Heart right ventricle (tissue), 16 donors: Measurements from ENCODE around the gene PSTK. TPM values are rescaled to one million over a fixed set of nuclear protein-coding genes. Genes with fewer than 3 reads are reported as not detected.

Experiments used
- ATAC-seq, 8 donors: fragments of 200-7000 bp; cut with Tn5 transposase; one replicate each; pipeline ENCODE4 v1.9.1; 2020; ENCODE audit warnings: mild to moderate bottlenecking in 8 of 8, moderate library complexity in 8 of 8, moderate number of reproducible peaks in 1 of 8
- DNase-seq, 2 donors: peaks; one replicate each; pipeline ENCODE4 v3.0.0-alpha.2; 2020
- H3K27ac ChIP-seq, 10 donors: fragments of 200-600 bp; sonication (generic) in 2 of 10; one replicate each; pipeline versions ENCODE4 v1.5.0 to v1.8.0; 2020 to 2022; ENCODE audit warnings: mild to moderate bottlenecking in 3 of 10
- H3K27me3 ChIP-seq, 7 donors: fragments of 200-600 bp; one replicate each; pipeline ENCODE4 v1.8.0; 2021 to 2022; ENCODE audit warnings: mild to moderate bottlenecking in 2 of 7
- H3K36me3 ChIP-seq, 9 donors: fragments of 200-600 bp; sonication (generic) in 1 of 9; one replicate each; pipeline versions ENCODE4 v1.5.0 to v1.8.0; 2020 to 2022; ENCODE audit warnings: mild to moderate bottlenecking in 2 of 9
- H3K4me1 ChIP-seq, 9 donors: fragments of 200-600 bp; sonication (generic) in 1 of 9; one replicate each; pipeline versions ENCODE4 v1.5.0 to v1.8.0; 2020 to 2022; ENCODE audit warnings: mild to moderate bottlenecking in 4 of 9
- H3K4me3 ChIP-seq, 10 donors: fragments of 200-600 bp; sonication (generic) in 2 of 10; one replicate each; pipeline versions ENCODE4 v1.5.0 to v1.8.0; 2020 to 2022; ENCODE audit warnings: mild to moderate bottlenecking in 7 of 10, moderate library complexity in 2 of 10
- H3K9me3 ChIP-seq, 11 donors: fragments of 200-600 bp in 10 of 11; sonication (generic) in 2 of 11; one replicate each; pipeline versions ENCODE4 v1.5.0 to v1.8.0; 2013 to 2022; ENCODE audit warnings: mild to moderate bottlenecking in 2 of 11, control low read depth in 1 of 11, moderate library complexity in 1 of 11
- CTCF ChIP-seq, 9 donors: fragments of 200-600 bp; sonication (generic) in 2 of 9; IDR thresholded peaks; one replicate each; pipeline versions ENCODE4 v1.5.0 to v1.8.0; 2021 to 2022; ENCODE audit warnings: antibody characterized with exemption in 9 of 9, mild to moderate bottlenecking in 5 of 9, moderate library complexity in 1 of 9
- WGBS, 2 donors: extraction: QIAGEN DNeasy Blood & Tissue Kit; methylation state at CpG; one replicate each; pipeline ENCODE4 v1.1.7; 2013; ENCODE audit warnings: inconsistent platforms in 1 of 2; 5-methylcytosine and 5-hydroxymethylcytosine counted together
- intact Hi-C, 10 donors: fragments of 100-400 bp; cut with DNase I; formaldehyde crosslinking; loops; one replicate each; pipeline versions ENCODE4 v1.11.1 to v1.14.2; 2022
- polyA plus RNA-seq, 2 donors: library from polyadenylated mRNA; stranded (reverse); fragments of 200-250 nt; gene quantifications; one replicate each; pipeline ENCODE4 v1.2.3, GENCODE V29; 2013
- total RNA-seq, 10 donors: library from RNA; stranded (reverse); fragmentation: NEBNext Ultra II Directional in 3 of 10; extraction: Animal tissue kit (Norgen Biotek cat#: 25700) in 3 of 10; gene quantifications; one replicate each; pipeline versions ENCODE4 v1.2.1 to v1.2.4, GENCODE V29; 2021 to 2023
- donor health status: Arrhythmogenic right ventricular cardiomyopathy.
- donor health status: ischemic (EF 13 %, LVEDD 7.1; RV severe dilation, severe dysfunction).
- donor health status: healthy with polysubstance abuse.
- donor health status: DM: no; HTN: yes; CAD: no.
- donor health status: DM: no; HTN: no; CAD: no.
- donor health status: ischemic (EF 25% LVEDD 6.9; RV normal size, moderate dysfunction).
- donor health status: ischemic (EF 25% LVEDD 5.7; RV mildly dilated, moderate dysfunction).
- donor health status: healthy.
- donor health status: DM: yes; HTN: yes; CAD: no.
- donor health status: Ischemic cardiomyopathy.
- donor health status: ischemic (EF 35%, LVEDD 5.7; RV mildly dilated, moderate dysfunction).
- donor health status: nonischemic (EF 11% LVEDD 7.7; RV severe dilation, severe dysfunction).
- donor health status: DM: yes; HTN: yes; CAD: no.
- donor health status: PGD.
- donor health status: ischemic (EF 29% LVEDD 5.4; RV normal size, mild dysfunction).
- donor health status: nonischemic (EF 23%, LVEDD 6.1; RV moderate dilation, normal function).

PSTK gene
- total and polyA plus RNA-seq, 12 donors: 1.4 to 3.8 (median 2.2) TPM

DNA sequence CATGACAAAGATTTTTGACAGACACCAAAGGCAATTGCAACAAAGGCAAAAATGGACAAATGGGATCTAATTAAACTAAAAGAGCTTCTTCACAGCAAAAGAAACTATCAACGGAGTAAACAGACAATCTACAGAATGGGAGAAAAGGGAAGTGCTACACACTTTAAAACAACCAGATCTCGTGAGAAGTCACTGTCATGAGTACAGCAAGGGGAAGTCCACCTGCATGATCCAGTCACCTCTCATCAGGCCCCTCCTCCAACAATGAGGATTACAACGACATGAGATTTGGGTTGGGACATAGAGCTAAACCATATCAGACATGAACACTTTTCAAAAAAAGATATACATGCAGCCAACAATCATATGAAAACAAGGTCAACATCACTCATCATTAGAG, 11.5 kb upstream of the PSTK start:
- Histone ChIP-seq H3K4me3 (no peak overlapping the region), H3K27ac (no peak overlapping the region), H3K27me3 (no peaks in the 10 kb centered on the region), H3K36me3 (no peaks in the 10 kb centered on the region), H3K9me3 (peaks cover 0 to 40% (median 10%) of the 10 kb centered on the region in 11 donors), H3K4me1 (no peaks in the 10 kb centered on the region)
- no peak for TF ChIP-seq CTCF (IDR thresholded peaks at IDR 0.05)
- DNase-seq (no peak), ATAC-seq (no peak)
- intact Hi-C loops: no loop called here
- 80 to 81% methylated on average over 3 of the region's 3 CpGs for WGBS, 2 donors

DNA sequence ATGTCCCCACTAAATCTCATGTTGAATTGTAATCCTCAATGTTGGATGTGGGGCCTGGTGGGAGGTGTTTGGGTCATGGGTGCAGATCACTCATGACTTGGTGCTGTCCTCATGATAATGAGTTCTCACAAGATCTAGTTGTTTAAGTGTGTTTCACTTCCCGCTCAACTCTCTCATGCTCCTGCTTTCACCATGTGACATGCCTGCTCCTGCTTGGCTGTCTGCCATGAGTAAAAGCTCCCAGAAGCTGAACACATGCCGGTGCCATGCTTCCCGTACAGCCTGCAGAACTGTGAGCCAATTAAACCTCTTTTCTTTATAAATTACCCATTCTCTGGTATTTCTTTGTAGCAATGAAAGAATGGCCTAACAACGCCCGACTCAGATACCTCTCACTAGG, 6.2 kb upstream of the PSTK start:
- intact Hi-C loops: no loop called here
- WGBS, 2 donors: 48 to 58% methylated on average over 5 of the region's 5 CpGs
- Histone ChIP-seq H3K27ac (no peak overlapping the region), H3K36me3 (no peaks in the 10 kb centered on the region), H3K9me3 (peaks cover 0 to 5% (median 0%) of the 10 kb centered on the region in 11 donors), H3K4me3 (no peak overlapping the region), H3K4me1 (no peaks in the 10 kb centered on the region), H3K27me3 (no peaks in the 10 kb centered on the region)
- ATAC-seq (no peak), DNase-seq (no peak)
- TF ChIP-seq CTCF (IDR thresholded peaks at IDR 0.05): no peak

DNA sequence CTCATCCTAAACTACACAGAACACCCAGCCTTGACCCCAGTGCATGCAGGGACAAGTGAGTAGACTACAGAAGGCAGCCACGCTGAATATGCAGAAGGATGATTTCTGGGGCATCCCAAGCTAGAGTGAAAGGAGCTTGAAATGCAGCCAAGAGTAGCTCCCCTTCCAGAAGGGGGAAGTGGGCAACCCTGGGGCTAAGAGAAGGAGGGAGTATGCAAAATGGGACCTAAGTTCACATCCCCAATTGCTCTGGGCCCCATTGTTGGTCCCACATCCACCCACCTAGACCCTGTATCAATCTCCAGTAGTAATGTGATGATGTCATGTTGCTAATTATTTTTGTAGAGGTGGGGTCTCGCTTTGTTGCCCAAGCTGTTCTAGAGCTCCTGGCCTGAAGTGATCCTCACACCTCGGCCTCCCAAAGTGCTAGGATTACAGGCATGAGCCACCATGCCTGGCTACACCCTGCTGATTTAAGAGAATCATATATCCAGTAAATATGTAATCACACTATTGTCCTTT, 5.6 kb upstream of the PSTK start:
- Histone ChIP-seq H3K9me3 (no peaks in the 10 kb centered on the region), H3K27me3 (no peaks in the 10 kb centered on the region), H3K36me3 (no peaks in the 10 kb centered on the region), H3K4me1 (peaks cover 0 to 5% (median 3%) of the 10 kb centered on the region in 9 donors), H3K4me3 (no peak overlapping the region), H3K27ac (no peak overlapping the region)
- WGBS, 2 donors: 84 to 88% methylated on average over 3 of the region's 3 CpGs
- ATAC-seq: no peak
- TF ChIP-seq CTCF (IDR thresholded peaks at IDR 0.05): no peak
- intact Hi-C loops: no loop called here
- DNase-seq: no peak

GRCh38 chr10:122981066-122981464, 864 bp downstream of the PSTK start:
- DNase-seq (no peak), ATAC-seq (no peak)
- Histone ChIP-seq H3K27ac (peak overlapping the region in 3 of 10 donors; percentile 92 to 97 (median 94)), H3K27me3 (no peaks in the 10 kb centered on the region), H3K4me3 (peak overlapping the region in 9 of 10 donors; percentile 56 to 94 (median 80)), H3K4me1 (peaks cover 0 to 17% (median 11%) of the 10 kb centered on the region in 9 donors), H3K36me3 (peaks cover 0 to 25% (median 0%) of the 10 kb centered on the region in 9 donors), H3K9me3 (no peaks in the 10 kb centered on the region)
- 26 to 39% methylated on average over 4 of the region's 4 CpGs for WGBS, 2 donors
- TF ChIP-seq CTCF (IDR thresholded peaks at IDR 0.05): peak in 3 of 9 donors; percentile 8 to 20 (median 8)
- intact Hi-C loops: loop anchor here in 3 of 10 donors (2.0 to 10.0 kb wide), 3 partner anchors 26 to 174 kb away; partner anchors contain the start of genes ACADSB (in 1 of the 3), BUB3 (in 1 of the 3), C10orf88 (in 1 of the 3) and IKZF5 (in 1 of the 3)
